Rectal smooth muscle tissue (tissue), 1 donor: ENCODE measurements around the gene ART4.

ENCODE experiments used
- H3K27ac ChIP-seq: one replicate; pipeline ENCODE4 v1.7.0; 2013; ENCODE audit warnings: low read depth, low read length, inconsistent platforms
- H3K27me3 ChIP-seq: one replicate; pipeline ENCODE4 v1.7.0; 2013; ENCODE audit warnings: low read length; ENCODE audit not compliant: control insufficient read depth, insufficient read depth
- H3K36me3 ChIP-seq: one replicate; pipeline ENCODE4 v1.7.0; 2013; ENCODE audit warnings: low read length; ENCODE audit not compliant: control insufficient read depth, insufficient read depth
- H3K4me1 ChIP-seq: one replicate; pipeline ENCODE4 v1.7.0; 2013; ENCODE audit warnings: low read length; ENCODE audit not compliant: control insufficient read depth, insufficient read depth
- H3K4me3 ChIP-seq: one replicate; pipeline ENCODE4 v1.7.0; 2013; ENCODE audit warnings: low read length
- H3K9ac ChIP-seq: one replicate; pipeline ENCODE4 v1.7.0; 2013; ENCODE audit warnings: low read length

ART4 gene

DNA sequence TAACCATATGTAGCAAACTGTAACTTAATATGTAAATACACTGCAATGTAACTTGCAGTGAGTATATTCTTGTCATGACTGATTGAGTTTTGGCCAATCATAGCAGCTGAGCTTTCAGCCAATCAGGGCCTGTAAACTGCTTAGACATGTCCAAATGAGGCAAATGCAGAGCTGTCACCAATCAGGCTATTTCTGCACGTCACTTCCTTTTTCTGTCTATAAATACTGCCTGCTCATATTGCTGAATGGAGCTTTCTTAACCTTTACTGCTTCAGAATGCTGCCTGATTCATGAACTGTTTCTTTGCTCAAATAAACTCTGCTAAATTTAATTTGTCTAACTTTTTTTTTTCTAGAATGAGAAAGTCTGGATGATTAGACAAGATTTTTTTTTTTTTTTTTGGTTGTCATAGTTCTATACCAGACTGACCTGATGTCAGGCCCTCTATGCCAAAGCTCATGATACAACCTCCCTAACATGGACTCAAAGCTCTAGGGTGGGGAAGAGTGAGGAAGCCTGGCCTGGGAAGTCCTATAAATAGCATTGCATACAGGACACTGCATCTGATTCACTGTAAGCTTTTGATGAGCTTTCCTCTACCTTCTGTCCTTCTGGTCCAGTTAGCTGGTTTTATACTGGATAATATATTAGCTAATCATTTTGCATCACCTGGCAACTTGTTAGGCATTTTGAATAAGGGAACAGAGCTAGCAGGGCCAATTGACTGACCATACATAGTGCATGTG lies 30.3 kb upstream of the ART4 start:
- Histone ChIP-seq H3K36me3 (no peaks in the 10 kb centered on the region), H3K27me3 (no peaks in the 10 kb centered on the region), H3K4me1 (no peaks in the 10 kb centered on the region), H3K27ac (no peak overlapping the region), H3K4me3 (no peak overlapping the region), H3K9ac (no peak overlapping the region)

DNA sequence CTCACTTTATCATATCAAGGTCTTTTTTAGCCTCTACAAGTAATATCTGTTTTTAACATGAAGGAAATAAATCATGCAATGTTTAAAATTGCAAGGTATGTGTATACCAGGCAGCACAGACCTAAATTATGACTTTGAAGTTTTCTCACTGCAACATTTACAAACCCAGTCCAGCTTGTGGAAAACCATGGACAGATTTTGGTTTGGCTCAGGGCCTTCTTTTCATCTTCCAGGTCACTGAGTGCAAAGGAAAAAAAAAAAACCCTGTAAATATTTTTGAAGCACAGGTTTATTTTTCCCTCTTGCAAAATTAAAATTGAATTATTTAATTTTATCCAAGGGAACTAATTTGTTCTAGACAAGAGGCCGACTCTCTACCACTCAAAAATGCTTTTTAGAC lies 28.6 kb upstream of the ART4 start:
- Histone ChIP-seq H3K4me3 (no peak overlapping the region), H3K36me3 (no peaks in the 10 kb centered on the region), H3K27ac (peak overlapping the region; percentile 28), H3K27me3 (no peaks in the 10 kb centered on the region), H3K4me1 (no peaks in the 10 kb centered on the region), H3K9ac (no peak overlapping the region)

DNA sequence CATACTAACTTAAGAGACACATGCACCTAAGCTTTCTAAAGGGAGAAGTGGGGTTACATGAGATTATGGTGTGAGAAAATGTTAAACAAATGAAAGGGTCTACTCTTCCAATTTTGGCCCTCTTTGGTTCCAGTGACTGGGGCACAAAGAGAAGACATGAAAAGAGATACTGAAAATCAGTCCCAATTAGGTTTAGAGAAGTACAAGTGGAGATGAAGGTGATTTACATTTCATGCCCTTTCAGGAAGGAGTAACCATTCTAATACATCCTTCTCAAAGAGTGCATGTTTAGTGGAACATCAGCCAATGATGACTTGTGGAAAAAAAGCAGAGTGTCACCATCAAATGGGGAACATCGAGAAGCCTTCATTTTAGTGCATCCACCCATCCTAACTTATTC lies 27.9 kb upstream of the ART4 start:
- H3K9ac ChIP-seq: no peak overlapping the region
- no peaks in the 10 kb centered on the region for H3K27me3 ChIP-seq
- no peaks in the 10 kb centered on the region for H3K36me3 ChIP-seq
- H3K27ac ChIP-seq: peak overlapping the region; percentile 28
- H3K4me1 ChIP-seq: no peaks in the 10 kb centered on the region
- no peak overlapping the region for H3K4me3 ChIP-seq

DNA sequence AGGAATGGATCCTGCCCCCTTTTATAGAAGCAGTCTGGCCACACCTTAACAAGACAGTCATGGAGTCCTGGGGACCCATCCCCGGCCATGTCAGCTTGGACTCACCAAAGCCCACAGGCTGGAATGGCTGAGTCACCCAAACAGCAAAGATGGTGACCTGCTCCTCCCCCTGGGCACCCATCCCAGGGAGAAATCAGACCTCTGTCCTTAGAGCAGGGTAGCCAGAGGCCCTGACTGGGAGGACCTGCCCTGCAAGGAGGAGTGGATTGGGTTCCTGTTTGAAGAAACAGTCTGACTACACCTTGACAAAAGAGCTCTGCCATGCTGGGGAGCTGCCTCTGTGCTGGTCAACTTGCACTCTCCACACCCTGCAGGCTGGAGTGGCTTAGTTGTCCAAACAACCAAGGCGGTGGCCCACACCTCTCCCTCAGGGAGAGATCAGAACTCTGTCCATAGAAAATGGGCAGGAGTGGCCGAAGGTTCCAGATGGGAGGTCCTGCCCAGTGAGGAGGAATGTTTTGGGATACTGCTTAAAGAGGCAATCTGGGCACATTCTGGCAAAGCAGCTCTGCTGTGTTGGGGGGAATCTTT lies 25.7 kb upstream of the ART4 start:
- no peak overlapping the region for H3K4me3 ChIP-seq
- no peak overlapping the region for H3K27ac ChIP-seq
- no peaks in the 10 kb centered on the region for H3K4me1 ChIP-seq

DNA sequence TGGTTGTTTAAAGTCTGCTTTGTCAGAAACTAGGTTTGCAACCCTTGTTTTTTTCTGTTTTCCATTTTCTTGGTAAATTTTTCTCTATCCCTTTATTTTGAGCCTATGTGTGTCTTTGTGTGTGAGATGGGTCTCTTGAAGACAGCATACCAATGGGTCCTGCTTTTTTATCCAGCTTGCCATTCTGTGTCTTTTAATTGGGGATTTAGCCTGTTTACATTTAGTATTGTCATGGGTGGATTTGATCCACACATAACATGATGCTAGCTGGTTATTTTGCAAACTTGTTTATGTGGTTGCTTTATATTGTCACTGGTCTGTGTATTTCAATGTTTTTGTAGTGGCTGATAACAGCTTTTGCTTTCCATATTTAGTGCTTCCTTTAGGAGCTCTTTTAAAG lies 17.2 kb upstream of the ART4 start:
- Histone ChIP-seq H3K4me1 (no peaks in the 10 kb centered on the region), H3K27me3 (no peaks in the 10 kb centered on the region), H3K9ac (no peak overlapping the region), H3K4me3 (no peak overlapping the region), H3K36me3 (no peaks in the 10 kb centered on the region), H3K27ac (no peak overlapping the region)

More for the DNA sequence above, 25.7 kb upstream of the ART4 start:
- no peaks in the 10 kb centered on the region for H3K36me3 ChIP-seq
- no peaks in the 10 kb centered on the region for H3K27me3 ChIP-seq
- H3K9ac ChIP-seq: no peak overlapping the region

DNA sequence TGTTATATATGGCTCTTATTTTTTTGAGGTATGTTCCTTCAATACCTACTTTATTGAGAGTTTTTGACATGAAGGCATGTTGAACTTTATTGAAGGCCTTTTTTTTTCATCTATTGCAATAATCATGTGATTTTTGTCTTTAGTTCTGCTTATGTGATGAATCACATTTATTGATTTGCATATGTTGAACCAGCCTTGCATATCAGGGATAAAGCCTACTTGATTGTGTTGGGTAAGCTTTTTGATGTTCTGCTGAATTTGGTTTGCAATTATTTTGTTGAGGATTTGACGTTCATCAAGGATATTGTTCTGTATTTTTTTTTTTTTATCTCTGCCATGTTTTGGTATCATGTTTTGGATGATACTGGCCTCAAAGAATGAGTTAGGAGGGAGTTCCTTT lies 15.2 kb upstream of the ART4 start:
- no peak overlapping the region for H3K4me3 ChIP-seq
- H3K4me1 ChIP-seq: no peaks in the 10 kb centered on the region
- H3K9ac ChIP-seq: no peak overlapping the region
- no peaks in the 10 kb centered on the region for H3K36me3 ChIP-seq
- no peaks in the 10 kb centered on the region for H3K27me3 ChIP-seq
- no peak overlapping the region for H3K27ac ChIP-seq

DNA sequence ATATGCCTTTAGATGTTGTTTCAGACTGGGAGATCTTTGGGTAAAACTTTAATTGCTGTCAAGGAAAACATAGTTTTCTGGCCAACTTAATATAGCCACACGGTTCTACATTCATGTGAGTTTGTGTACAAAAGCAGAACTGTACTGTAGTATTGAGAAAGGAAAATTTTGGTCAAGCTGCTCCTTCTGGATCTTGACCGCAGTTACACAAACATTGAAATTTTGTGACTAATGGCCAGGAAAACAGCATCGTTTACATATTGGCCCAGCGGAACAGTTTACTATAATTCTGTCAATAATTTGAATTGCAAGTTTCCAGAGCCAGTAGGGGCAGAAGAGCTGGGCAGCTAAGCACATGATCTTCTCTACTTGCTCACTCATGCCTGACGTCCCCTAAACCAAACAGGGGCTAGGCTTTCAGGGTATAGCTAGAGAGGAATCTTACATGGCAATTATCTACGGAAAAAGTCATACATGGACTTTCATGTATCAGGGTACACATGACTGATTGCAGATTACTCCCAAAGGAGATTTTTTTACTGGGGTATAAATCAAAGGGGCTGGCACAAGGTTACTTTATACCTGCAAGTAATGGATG lies 11.4 kb upstream of the ART4 start:
- Histone ChIP-seq H3K4me1 (no peaks in the 10 kb centered on the region), H3K9ac (no peak overlapping the region), H3K36me3 (no peaks in the 10 kb centered on the region), H3K4me3 (no peak overlapping the region), H3K27ac (no peak overlapping the region), H3K27me3 (no peaks in the 10 kb centered on the region)

DNA sequence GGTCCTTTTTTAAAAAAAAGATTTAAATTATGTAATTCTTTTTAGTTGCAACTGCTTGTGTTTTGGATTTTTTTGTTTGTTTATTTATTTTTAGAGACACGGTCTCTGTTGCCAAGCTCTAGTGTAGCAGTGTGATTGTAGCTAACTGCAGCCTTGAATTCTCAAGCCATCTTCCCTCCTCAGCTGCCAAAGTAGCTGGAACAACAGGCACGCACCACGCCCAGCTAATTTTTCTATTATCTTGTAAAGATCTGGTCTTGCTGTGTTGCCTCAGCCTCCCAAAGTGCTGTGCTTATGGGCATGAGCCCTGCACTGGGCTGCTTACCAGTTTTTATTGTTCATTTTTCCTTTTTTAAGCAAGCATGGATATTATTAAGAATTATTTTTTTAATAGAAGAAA lies 10.6 kb upstream of the ART4 start:
- no peaks in the 10 kb centered on the region for H3K27me3 ChIP-seq
- no peak overlapping the region for H3K9ac ChIP-seq
- H3K36me3 ChIP-seq: no peaks in the 10 kb centered on the region
- H3K4me3 ChIP-seq: no peak overlapping the region
- no peaks in the 10 kb centered on the region for H3K4me1 ChIP-seq
- H3K27ac ChIP-seq: no peak overlapping the region

DNA sequence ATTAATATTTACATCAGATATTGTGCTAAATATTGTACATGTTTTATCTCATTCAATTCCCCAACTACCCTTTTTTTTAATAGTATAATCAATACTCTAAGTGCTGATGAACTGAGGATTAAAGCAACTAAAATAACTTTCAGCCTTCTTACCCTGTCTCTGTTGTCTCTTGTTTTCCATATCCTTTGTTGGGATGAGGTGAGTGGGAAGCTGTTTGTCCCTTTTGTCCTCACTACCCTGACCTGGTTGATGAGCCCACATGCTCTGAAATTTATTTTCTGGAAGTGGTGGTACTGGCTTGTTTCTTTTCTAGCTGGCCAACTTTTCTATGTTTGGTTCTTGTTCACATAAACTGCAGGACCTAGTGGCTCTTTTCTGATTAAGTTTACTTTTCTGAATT lies 9.6 kb upstream of the ART4 start:
- no peaks in the 10 kb centered on the region for H3K27me3 ChIP-seq
- H3K36me3 ChIP-seq: no peaks in the 10 kb centered on the region
- no peak overlapping the region for H3K9ac ChIP-seq
- H3K4me1 ChIP-seq: no peaks in the 10 kb centered on the region
- H3K27ac ChIP-seq: no peak overlapping the region
- no peak overlapping the region for H3K4me3 ChIP-seq

DNA sequence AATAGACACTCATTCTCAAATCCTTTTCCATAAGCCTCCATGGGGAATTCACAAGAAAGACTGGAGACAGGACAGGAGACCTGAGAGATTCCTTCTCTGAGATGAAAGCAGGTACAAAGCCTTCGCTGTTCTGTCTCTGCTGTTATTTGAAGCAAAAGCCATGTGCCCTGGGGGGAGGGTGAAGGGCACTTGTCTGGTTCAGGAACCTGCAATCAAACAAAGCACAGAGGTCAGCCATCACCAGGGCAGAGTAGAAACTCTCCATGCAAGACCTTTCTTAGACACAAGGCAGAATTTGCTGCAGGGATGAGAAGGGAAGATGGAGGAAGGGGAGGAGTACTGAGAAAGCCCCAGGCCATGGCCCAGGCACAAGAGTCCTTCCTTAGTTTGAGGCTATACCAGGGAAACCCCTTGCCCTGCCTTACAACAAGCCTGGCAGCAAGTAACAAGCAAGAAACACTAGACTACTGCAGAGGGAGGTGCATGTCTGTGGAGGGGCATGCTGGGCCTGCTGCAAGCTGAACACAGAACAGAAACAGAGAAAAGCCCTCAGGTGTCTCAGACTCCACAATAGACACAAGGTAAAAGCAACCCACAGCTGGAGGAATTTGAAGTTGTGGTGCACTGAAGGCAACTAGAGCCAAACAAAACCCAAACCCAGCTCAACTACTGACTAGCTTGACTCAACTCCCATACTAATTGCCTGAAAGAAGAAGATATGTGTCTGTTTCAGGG lies 7.8 kb upstream of the ART4 start:
- no peak overlapping the region for H3K4me3 ChIP-seq
- H3K27me3 ChIP-seq: no peaks in the 10 kb centered on the region
- peaks cover 2% of the 10 kb centered on the region for H3K4me1 ChIP-seq
- no peak overlapping the region for H3K27ac ChIP-seq
- no peaks in the 10 kb centered on the region for H3K36me3 ChIP-seq
- H3K9ac ChIP-seq: no peak overlapping the region

DNA sequence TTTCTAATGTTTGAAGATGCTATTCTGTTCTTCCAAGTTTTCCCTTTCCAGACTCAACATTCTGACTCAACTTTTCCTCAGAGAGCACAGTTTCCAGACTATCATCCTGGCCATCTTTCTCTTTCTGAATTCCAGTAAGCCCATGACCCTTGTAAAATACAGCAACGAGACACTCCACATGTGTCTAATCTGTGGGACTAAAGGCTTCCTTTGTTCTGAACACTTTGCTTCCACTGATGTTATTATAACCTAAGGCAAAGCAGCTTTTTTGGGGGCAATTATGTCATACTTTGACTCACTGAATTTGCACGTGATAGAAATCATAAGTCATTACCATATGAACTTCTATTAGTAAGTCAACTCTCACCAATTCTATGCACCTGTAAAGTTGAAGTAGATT lies 6.3 kb upstream of the ART4 start:
- Histone ChIP-seq H3K27me3 (no peaks in the 10 kb centered on the region), H3K9ac (no peak overlapping the region), H3K36me3 (no peaks in the 10 kb centered on the region), H3K4me3 (no peak overlapping the region), H3K27ac (peak overlapping the region; percentile 30), H3K4me1 (peaks cover 2% of the 10 kb centered on the region)

DNA sequence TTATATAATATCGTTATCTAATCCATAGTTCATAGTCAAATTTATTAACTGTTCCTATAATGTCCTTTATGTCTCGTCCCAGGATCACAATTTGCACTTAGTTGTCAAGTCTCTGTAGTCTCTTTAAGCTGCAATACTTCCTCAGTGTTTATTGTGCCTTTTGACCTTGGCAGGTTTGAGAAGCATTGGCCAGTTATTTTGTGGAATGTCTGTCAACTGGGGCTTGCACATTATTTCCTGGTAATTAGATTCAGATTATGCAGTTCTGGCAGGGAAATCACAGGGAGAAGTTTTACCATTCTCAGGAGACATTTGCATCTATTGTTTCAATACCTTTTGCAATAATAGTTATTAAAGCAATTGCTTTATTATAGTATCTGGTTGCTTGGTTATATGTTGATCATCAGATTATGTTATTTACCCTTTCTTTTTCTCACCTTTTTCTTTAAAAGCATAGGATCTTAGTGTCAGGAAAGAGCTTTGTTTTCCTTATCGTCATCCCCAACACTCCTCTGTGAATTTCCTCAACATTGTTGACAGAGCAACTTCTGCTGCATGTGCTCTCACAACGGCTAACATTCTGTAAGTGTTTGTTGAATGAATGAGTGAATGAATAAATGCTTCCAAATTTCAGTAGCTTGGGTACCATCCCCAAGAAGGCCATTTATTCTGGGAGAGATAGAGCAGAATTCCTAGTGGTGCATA lies 3.7 kb upstream of the ART4 start:
- Histone ChIP-seq H3K4me1 (peaks cover 2% of the 10 kb centered on the region), H3K36me3 (no peaks in the 10 kb centered on the region), H3K4me3 (no peak overlapping the region), H3K27me3 (no peaks in the 10 kb centered on the region), H3K27ac (no peak overlapping the region), H3K9ac (no peak overlapping the region)
